GM19328 (cell line): ENCODE results near the gene ARHGEF17.

Source experiments
- ATAC-seq: cut with Tn5 transposase; IDR thresholded peaks from one replicate; pipeline ENCODE4 v1.9.1; 2021; ENCODE audit warnings: mild to moderate bottlenecking, moderate library complexity; ENCODE audit not compliant: unreplicated experiment

ARHGEF17 gene

DNA sequence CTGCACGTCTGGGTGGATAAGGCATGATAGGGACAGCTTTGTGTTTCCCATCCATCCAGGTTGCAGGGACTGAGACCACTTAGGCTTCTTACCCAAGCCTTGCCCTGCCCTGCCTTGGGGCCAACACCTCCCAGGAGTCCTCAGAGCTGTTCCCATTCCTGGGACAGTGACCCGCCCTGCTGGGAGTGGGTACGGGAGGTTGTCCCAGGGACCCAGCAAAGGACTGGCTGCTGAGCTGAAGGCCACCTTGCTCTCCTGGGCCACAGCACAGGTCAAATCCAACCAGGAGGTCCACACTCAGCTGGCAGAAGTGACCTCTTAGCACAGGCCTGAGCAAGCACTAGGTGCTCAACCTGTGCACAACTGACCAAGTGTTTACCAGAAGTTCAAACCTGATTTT, 16.9 kb upstream of the ARHGEF17 start:
- ATAC-seq: no peak

DNA sequence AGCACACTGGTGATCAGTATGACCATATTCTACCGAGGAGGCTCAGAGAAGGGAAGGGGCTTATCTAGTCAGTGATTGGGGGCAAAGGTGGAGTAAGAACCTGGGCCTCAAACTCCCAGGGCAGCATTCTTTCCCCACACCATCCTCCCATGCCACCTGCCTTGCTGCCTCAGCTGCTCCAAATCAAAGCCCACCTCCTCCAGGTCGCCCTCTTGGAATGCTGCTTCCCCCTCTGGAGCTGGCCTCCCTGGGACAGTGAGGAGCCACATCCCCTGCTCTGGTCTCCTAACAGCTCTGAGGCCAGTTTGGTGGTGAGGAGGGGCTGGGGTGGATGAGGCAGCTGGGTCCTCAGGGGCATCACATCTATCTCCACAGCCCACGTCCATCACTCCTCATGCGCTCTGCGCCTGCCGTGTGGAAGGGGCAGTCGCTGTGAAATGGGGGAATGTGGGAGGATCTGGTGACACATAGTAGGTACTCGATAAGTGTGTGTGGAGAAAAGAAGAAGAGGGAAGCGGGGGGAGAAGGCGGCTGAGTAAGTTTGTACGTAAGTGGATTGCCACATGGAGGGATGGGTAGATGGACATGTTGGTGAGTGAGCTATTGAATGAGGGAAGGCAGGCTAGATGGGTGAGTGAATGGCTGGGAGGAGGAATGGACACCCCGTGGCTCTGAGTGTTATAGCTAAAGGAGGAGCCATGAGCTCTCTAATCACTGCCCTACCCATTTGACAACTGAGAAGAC, 16.1 kb upstream of the ARHGEF17 start:
- ATAC-seq: no peak

DNA sequence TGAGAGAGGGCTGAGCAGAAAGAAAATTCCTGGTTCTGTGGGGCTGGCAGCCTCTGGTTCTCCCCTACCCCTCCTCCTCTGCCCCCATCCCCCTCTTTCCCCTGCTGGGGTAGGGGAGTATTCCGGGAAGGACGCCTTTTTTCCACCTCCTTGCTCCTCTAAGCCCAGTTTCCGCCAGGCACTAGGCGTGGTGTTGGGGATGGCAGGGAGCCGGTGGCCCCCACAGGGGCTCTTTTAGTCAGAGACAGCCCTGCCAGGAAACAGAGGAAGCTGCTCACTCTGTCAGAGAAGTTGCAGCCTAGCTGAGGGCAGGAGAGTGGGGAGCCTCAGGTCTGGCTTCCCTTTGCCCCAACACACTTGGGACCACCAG, 15.6 kb upstream of the ARHGEF17 start:
- ATAC-seq: no peak

GRCh38 chr11:73293356-73293936, 14.6 kb upstream of the ARHGEF17 start:
- no peak for ATAC-seq

GRCh38 chr11:73294604-73295003, 13.5 kb upstream of the ARHGEF17 start:
- no peak for ATAC-seq

- ATAC-seq: no peak
Measured at GRCh38 chr11:73295241-73295995, 12.7 kb upstream of the ARHGEF17 start.

DNA sequence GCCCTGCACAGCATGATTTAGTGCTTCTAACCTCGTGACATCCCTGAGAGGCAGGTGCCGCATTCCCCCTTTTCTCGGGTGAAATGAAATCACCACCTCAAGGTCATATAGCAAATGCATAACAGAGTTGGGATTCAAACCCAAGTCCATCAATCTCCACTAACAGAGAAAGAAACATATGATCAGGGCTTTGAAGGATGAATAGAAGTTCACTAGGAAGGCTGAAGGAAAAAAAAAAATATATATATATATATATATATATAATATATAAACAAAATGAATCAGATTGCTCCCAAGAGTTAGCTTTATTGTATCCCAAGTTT, 12.1 kb upstream of the ARHGEF17 start:
- no peak for ATAC-seq

GRCh38 chr11:73296501-73297230, 11.4 kb upstream of the ARHGEF17 start:
- ATAC-seq: no peak

- no peak for ATAC-seq
Measured at GRCh38 chr11:73297231-73297590, 10.9 kb upstream of the ARHGEF17 start.

DNA sequence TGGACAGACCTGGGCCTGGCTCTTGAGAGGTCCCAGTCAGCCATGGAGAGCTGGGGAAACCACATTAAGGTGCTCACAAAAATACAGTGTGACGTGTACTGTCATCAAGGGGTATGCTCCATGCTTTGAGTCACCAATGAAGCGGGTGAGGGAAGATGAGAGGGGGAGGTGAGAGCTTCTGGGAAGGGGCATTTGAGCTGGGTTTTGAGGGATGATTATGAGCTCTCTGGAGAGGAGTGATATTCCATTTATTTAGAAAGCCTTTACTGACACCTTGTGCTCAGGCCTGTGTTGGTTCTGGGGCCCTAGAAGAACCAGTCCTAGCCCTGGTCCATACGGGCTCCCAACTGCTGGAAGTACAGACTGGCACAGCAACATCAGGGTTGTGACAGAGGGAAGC, 10.4 kb upstream of the ARHGEF17 start:
- no peak for ATAC-seq

GRCh38 chr11:73298233-73298632, 9.8 kb upstream of the ARHGEF17 start:
- ATAC-seq: no peak

- no peak for ATAC-seq
Measured at GRCh38 chr11:73299751-73300150, 8.3 kb upstream of the ARHGEF17 start.

DNA sequence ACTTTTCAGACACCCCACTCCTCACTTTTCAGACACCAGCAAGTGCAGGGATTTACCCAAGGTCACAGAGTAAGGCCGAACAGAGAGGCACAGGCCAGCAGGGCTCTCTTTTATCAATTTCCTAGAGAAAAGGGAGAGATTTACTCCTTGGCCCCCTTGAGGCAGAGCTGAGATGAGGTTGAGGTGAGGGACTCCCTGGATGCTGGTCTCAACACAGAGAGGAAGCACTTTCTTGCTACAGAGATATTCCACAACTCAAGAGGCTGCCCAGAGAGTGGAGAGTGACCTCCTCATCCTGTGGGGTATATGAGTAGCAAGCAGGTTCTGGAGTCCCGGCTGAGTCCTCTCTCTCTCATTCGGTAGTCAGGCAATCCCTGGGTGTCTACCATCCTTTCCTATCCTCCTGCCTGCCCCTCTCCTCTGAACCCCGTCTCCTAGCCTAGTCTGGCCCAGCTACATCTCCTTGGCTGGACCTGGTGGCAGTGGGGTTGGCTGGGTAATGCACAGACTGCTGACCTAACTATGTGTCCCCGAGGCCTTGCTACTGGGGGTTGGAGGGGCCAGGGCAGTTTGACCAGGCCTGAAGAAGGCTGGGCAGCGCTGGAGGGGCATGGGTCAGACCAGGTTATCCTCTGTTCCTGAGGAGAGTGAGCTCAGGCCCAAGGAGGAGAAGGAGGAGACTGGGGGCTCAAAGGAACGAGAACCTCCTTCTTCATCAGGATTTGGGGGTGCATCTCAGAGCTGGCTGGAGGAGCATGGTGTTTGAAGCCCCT, 1.8 kb upstream of the ARHGEF17 start:
- ATAC-seq: no peak

DNA sequence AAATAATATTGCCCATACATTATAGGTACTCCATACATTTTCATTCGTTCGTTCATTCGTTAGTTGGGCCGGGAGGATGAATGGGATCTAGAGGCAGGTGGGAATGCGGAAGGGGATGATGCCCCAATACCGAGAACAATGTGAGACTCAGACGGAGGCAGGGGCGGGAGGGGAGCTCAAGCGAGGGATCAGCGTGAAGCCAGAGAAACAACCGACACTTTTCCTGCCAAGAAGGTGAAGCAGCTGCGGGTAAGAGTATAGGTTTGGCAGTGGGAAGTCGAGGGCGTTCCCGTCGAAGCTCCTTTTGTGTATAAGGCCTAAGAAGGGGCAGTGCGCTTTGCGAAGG, 1.1 kb upstream of the ARHGEF17 start:
- ATAC-seq: no peak

GRCh38 chr11:73307323-73308002, 613 bp upstream of the ARHGEF17 start:
- ATAC-seq: peak; percentile 39

GRCh38 chr11:73308961-73309919, 1.2 kb downstream of the ARHGEF17 start:
- ATAC-seq: no peak

GRCh38 chr11:73310076-73310475, 2.0 kb downstream of the ARHGEF17 start:
- no peak for ATAC-seq

DNA sequence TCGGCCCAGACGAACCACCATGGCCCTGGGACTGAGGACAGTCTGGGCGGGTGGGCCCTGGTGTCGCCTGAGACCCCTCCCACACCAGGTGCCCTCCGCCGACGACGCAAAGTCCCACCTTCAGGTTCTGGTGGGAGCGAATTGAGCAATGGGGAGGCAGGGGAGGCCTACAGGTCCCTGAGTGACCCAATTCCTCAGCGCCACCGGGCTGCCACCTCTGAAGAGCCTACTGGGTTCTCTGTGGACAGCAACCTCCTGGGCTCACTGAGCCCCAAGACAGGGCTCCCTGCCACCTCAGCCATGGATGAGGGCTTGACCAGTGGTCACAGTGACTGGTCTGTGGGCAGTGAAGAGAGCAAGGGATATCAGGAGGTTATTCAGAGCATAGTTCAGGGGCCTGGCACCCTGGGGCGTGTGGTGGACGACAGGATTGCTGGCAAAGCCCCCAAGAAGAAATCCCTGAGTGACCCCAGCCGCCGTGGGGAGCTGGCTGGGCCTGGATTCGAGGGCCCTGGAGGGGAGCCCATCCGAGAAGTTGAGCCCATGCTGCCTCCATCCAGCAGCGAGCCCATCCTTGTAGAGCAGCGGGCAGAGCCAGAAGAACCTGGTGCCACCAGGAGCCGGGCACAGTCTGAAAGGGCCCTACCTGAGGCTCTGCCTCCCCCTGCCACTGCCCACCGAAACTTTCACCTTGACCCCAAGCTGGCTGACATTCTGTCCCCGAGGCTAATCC, 2.8 kb downstream of the ARHGEF17 start:
- no peak for ATAC-seq

GRCh38 chr11:73311394-73311869, 3.4 kb downstream of the ARHGEF17 start:
- no peak for ATAC-seq
